PC-3 (cell line): ENCODE measurements around the gene TNFRSF6B.

ENCODE experiments used
- EZH2 ChIP-seq: fragments of 300-600 bp; sonication (generic); IDR thresholded peaks from one replicate; pipeline ENCODE4 v1.6.1; 2017; ENCODE audit warnings: antibody characterized with exemption, mild to moderate bottlenecking, low read length; ENCODE audit not compliant: unreplicated experiment
- EZH2phosphoT487 ChIP-seq: fragments of 300-600 bp; sonication (generic); IDR thresholded peaks from 2 replicates; pipeline ENCODE4 v1.6.1; 2018; ENCODE audit warnings: mild to moderate bottlenecking, antibody characterized with exemption, low read length, borderline replicate concordance
- TF ChIP-seq, protein P1 (sequence below): fragments of 300-600 bp; sonication (generic); conservative IDR thresholded peaks from 2 replicates; pipeline ENCODE4 v1.5.1; 2017; ENCODE audit warnings: antibody characterized with exemption, low read depth, mild to moderate bottlenecking, low read length

DNA sequence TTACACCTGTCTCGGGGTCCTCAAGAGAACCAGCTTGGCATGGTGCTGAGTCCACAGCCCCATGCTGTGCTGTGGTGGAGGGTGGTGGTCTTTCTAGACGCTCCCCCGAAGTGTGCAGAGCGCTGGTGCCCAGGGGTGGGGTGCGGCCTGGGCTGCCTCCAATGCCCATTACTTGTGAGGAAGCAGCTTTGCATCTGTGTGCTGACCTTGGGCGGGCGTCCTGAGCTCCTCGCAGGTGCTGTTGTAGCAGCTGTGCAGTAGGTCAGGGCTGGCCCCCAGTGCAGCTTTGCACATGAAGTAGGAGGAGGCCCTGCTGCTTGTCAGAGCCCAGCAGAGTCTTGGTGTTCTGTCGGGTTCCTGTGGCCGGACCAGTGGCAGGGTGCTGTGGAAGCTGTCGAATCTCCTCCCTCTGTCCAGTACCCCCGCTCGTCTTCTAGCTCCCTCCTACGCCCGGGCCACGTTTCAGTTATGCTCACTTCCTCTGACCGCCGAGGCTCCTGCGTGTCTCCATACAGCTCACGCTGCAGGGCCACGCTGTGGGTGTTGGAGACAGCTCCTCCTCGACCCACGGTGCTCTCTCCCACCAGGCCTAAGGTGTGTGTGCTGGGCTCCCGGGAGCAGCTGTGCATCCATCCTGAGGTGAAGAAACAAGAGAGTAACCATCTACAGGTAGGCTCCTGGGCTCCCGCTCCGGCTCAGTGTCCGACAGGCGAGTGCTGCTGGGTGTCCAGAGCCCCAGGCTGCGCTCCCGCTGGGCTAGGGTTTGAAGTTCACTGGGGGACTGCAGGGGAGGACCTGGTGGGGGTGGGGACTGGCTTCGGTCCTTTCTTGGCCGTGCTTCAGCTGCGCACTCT, 34.3 kb upstream of the TNFRSF6B start:
- TF ChIP-seq EZH2phosphoT487 (no peak), EZH2 (no peak)
- TF ChIP-seq, protein P1, sequence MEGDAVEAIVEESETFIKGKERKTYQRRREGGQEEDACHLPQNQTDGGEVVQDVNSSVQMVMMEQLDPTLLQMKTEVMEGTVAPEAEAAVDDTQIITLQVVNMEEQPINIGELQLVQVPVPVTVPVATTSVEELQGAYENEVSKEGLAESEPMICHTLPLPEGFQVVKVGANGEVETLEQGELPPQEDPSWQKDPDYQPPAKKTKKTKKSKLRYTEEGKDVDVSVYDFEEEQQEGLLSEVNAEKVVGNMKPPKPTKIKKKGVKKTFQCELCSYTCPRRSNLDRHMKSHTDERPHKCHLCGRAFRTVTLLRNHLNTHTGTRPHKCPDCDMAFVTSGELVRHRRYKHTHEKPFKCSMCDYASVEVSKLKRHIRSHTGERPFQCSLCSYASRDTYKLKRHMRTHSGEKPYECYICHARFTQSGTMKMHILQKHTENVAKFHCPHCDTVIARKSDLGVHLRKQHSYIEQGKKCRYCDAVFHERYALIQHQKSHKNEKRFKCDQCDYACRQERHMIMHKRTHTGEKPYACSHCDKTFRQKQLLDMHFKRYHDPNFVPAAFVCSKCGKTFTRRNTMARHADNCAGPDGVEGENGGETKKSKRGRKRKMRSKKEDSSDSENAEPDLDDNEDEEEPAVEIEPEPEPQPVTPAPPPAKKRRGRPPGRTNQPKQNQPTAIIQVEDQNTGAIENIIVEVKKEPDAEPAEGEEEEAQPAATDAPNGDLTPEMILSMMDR, result no peak
